ENCODE measurements around the gene ZNF695.
"Not testable (repeated sequence)": the region's sequence is repeated elsewhere in the genome, so short reads cannot be mapped to it uniquely, and the experiment has no call there.

ZNF695 gene

GRCh38 chr1:247007511-247008405 is at the start of gene ZNF695:
Gene ZNF695, minus strand, starts transcription at chr1:247008057. Its CDS starts 149 bp downstream, at chr1:247007908.
- peak; percentile 99 for DNase-seq (ENCODE audit: low spot score)

GRCh38 chr1:247056071-247056470 is 48.2 kb upstream of the ZNF695 start:
- DNase-seq (ENCODE audit: low spot score): no peak

GRCh38 chr1:247054992-247055415 is 47.1 kb upstream of the ZNF695 start:
- no peak for DNase-seq (ENCODE audit: low spot score)

GRCh38 chr1:247047702-247048101 is 39.8 kb upstream of the ZNF695 start:
- no peak for DNase-seq (ENCODE audit: low spot score)

GRCh38 chr1:247047260-247047659 is 39.4 kb upstream of the ZNF695 start:
- DNase-seq (ENCODE audit: low spot score): no peak

GRCh38 chr1:247043406-247043805 is 35.5 kb upstream of the ZNF695 start:
- DNase-seq (ENCODE audit: low spot score): no peak

- DNase-seq (ENCODE audit: low spot score): no peak
Measured at GRCh38 chr1:247037511-247038320, 29.9 kb upstream of the ZNF695 start.

- not testable (repeated sequence) for DNase-seq (ENCODE audit: low spot score)
Measured at GRCh38 chr1:247032306-247032705, 24.4 kb upstream of the ZNF695 start.

- DNase-seq (ENCODE audit: low spot score): not testable (repeated sequence)
Measured at GRCh38 chr1:247024658-247025057, 16.8 kb upstream of the ZNF695 start.

- DNase-seq (ENCODE audit: low spot score): no peak
Measured at GRCh38 chr1:247013391-247013790, 5.5 kb upstream of the ZNF695 start.

GRCh38 chr1:247008406-247008799 is 546 bp upstream of the ZNF695 start:
- DNase-seq (ENCODE audit: low spot score): no peak

- not testable (repeated sequence) for DNase-seq (ENCODE audit: low spot score)
Measured at GRCh38 chr1:247004081-247004480, 3.8 kb downstream of the ZNF695 start.

- no peak for DNase-seq (ENCODE audit: low spot score)
Measured at GRCh38 chr1:246989901-246990300, 18.0 kb downstream of the ZNF695 start.

GRCh38 chr1:246988316-246988715 is 19.5 kb downstream of the ZNF695 start:
- no peak for DNase-seq (ENCODE audit: low spot score)

GRCh38 chr1:246987083-246987690 is 20.7 kb downstream of the ZNF695 start:
- no peak for DNase-seq (ENCODE audit: low spot score)

GRCh38 chr1:246978785-246979184 is 29.1 kb downstream of the ZNF695 start:
- no peak for DNase-seq (ENCODE audit: low spot score)

GRCh38 chr1:246978281-246978680 is 29.6 kb downstream of the ZNF695 start:
- DNase-seq (ENCODE audit: low spot score): no peak

GRCh38 chr1:246971969-246972368 is 35.9 kb downstream of the ZNF695 start:
- no peak for DNase-seq (ENCODE audit: low spot score)

- DNase-seq (ENCODE audit: low spot score): no peak
Measured at GRCh38 chr1:246971090-246971721, 36.7 kb downstream of the ZNF695 start.

- DNase-seq (ENCODE audit: low spot score): no peak
Measured at GRCh38 chr1:246969621-246970020, 38.2 kb downstream of the ZNF695 start.

- no peak for DNase-seq (ENCODE audit: low spot score)
Measured at GRCh38 chr1:246966502-246966901, 41.4 kb downstream of the ZNF695 start.

Measured in iPS-NIHi11 (cell line).